CD4-positive, alpha-beta T cell treated with Interferon alpha-2 for 1 hour (primary cell): ENCODE measurements around the gene TLE1.
"Not testable (repeated sequence)": the region's sequence is repeated elsewhere in the genome, so short reads cannot be mapped to it uniquely, and the experiment has no call there.

ENCODE experiments used
- DNase-seq, 2 donors: peaks; one replicate each; pipeline ENCODE4 v3.0.0-alpha.2; 2020 to 2022

Gene TLE1

GRCh38 chr9:81652058-81652687 lies 37.2 kb downstream of the TLE1 start:
- no peak for DNase-seq

GRCh38 chr9:81650586-81651515 lies 38.5 kb downstream of the TLE1 start:
- no peak for DNase-seq

- DNase-seq, result no peak
Observed at GRCh38 chr9:81649475-81650240, 39.7 kb downstream of the TLE1 start.

GRCh38 chr9:81648891-81649290 lies 40.5 kb downstream of the TLE1 start:
- DNase-seq, result no peak

GRCh38 chr9:81646337-81646736 lies 43.0 kb downstream of the TLE1 start:
- DNase-seq, result no peak

- DNase-seq, result not testable (repeated sequence)
Observed at GRCh38 chr9:81644513-81644912, 44.8 kb downstream of the TLE1 start.

- no peak for DNase-seq
Observed at GRCh38 chr9:81637276-81637675, 52.1 kb downstream of the TLE1 start.

GRCh38 chr9:81636255-81636599 lies 53.1 kb downstream of the TLE1 start:
- no peak for DNase-seq

GRCh38 chr9:81635521-81636254 lies 53.7 kb downstream of the TLE1 start:
- no peak for DNase-seq

- no peak for DNase-seq
Observed at GRCh38 chr9:81634915-81635516, 54.3 kb downstream of the TLE1 start.

GRCh38 chr9:81633952-81634854 lies 55.1 kb downstream of the TLE1 start:
- no peak for DNase-seq

GRCh38 chr9:81632599-81632998 lies 56.7 kb downstream of the TLE1 start:
- DNase-seq, result no peak

- no peak for DNase-seq
Observed at GRCh38 chr9:81631218-81631745, 58.1 kb downstream of the TLE1 start.

GRCh38 chr9:81629440-81629839 lies 59.9 kb downstream of the TLE1 start:
- DNase-seq, result no peak

- DNase-seq, result no peak
Observed at GRCh38 chr9:81628897-81629296, 60.5 kb downstream of the TLE1 start.

- no peak for DNase-seq
Observed at GRCh38 chr9:81627481-81627880, 61.9 kb downstream of the TLE1 start.

- DNase-seq, result no peak
Observed at GRCh38 chr9:81626511-81626910, 62.8 kb downstream of the TLE1 start.

- no peak for DNase-seq
Observed at GRCh38 chr9:81625969-81626368, 63.4 kb downstream of the TLE1 start.

GRCh38 chr9:81623778-81624177 lies 65.6 kb downstream of the TLE1 start:
- DNase-seq, result no peak

GRCh38 chr9:81622471-81623255 lies 66.7 kb downstream of the TLE1 start:
- no peak for DNase-seq
